Activated T-cell treated with anti-CD3 and anti-CD28 coated beads for 1 hour (primary cell): ENCODE measurements around the gene ATRN.

ENCODE experiments used
- DNase-seq: peaks from one replicate; pipeline ENCODE4 v3.0.0-alpha.2; 2020; ENCODE audit warnings: low read depth

The ATRN gene

GRCh38 chr20:3674995-3675900 is 204.4 kb downstream of the ATRN start:
- no peak for DNase-seq

- no peak for DNase-seq
These were observed 206.9 kb downstream of the ATRN start for GRCh38 chr20:3677733-3678132.

- DNase-seq, result no peak
These were observed 207.4 kb downstream of the ATRN start for GRCh38 chr20:3678198-3678597.

GRCh38 chr20:3678856-3679720 is 208.3 kb downstream of the ATRN start:
- DNase-seq, result no peak

- DNase-seq, result no peak
These were observed 209.2 kb downstream of the ATRN start for GRCh38 chr20:3679749-3680700.

- DNase-seq, result no peak
These were observed 210.0 kb downstream of the ATRN start for GRCh38 chr20:3680701-3681351.

GRCh38 chr20:3681352-3681930 is 210.6 kb downstream of the ATRN start:
- no peak for DNase-seq

GRCh38 chr20:3681931-3682781 is 211.3 kb downstream of the ATRN start, which contains the start of gene ADAM33:
ADAM33 (minus strand) TSS chr20:3682010; CDS start chr20:3682004, 6 bp downstream.
- no peak for DNase-seq

GRCh38 chr20:3685341-3685740 is 214.5 kb downstream of the ATRN start:
- no peak for DNase-seq

GRCh38 chr20:3686421-3686820 is 215.6 kb downstream of the ATRN start:
- no peak for DNase-seq

GRCh38 chr20:3686867-3687321 is 216.1 kb downstream of the ATRN start:
- DNase-seq, result no peak

GRCh38 chr20:3687655-3688054 is 216.8 kb downstream of the ATRN start:
- no peak for DNase-seq

GRCh38 chr20:3689978-3690377 is 219.2 kb downstream of the ATRN start:
- no peak for DNase-seq

GRCh38 chr20:3690413-3690812 is 219.6 kb downstream of the ATRN start:
- no peak for DNase-seq

GRCh38 chr20:3691306-3691705 is 220.5 kb downstream of the ATRN start:
- DNase-seq, result no peak

GRCh38 chr20:3691897-3692296 is 221.1 kb downstream of the ATRN start:
- DNase-seq, result no peak

- DNase-seq, result no peak
These were observed 222.0 kb downstream of the ATRN start for GRCh38 chr20:3692706-3693294.

- DNase-seq, result no peak
These were observed 222.6 kb downstream of the ATRN start for GRCh38 chr20:3693376-3693775.

- no peak for DNase-seq
These were observed 224.0 kb downstream of the ATRN start for GRCh38 chr20:3694864-3695263.
